Tibial artery (tissue), 4 donors: Measurements from ENCODE around the gene TMEM47.

Source experiments
- DNase-seq, 2 donors: peaks; one replicate each; pipeline ENCODE4 v3.0.0-alpha.2; 2019
- H3K27ac ChIP-seq, 2 donors: fragments of 200-600 bp; sonication (generic) in 1 of 2; 1 replicate in 1 of 2; 2 replicates in 1 of 2; pipeline ENCODE4 v1.5.1; 2018 to 2019; ENCODE audit warnings: mild to moderate bottlenecking in 1 of 2
- H3K27me3 ChIP-seq, 2 donors: fragments of 200-600 bp; sonication (generic) in 1 of 2; one replicate each; pipeline versions ENCODE4 v1.5.1 to v1.6.0; 2016 to 2019
- H3K36me3 ChIP-seq, 3 donors: fragments of 200-600 bp; sonication (generic) in 2 of 3; one replicate each; pipeline ENCODE4 v1.5.1; 2016 to 2019; ENCODE audit warnings: mild to moderate bottlenecking in 2 of 3
- H3K4me1 ChIP-seq, 4 donors: fragments of 200-600 bp; sonication (generic) in 2 of 4; 1 replicate in 3 of 4; 2 replicates in 1 of 4; pipeline ENCODE4 v1.5.1; 2016 to 2019
- H3K4me3 ChIP-seq, 2 donors: fragments of 200-600 bp; sonication (generic) in 1 of 2; 1 replicate in 1 of 2; 2 replicates in 1 of 2; pipeline ENCODE4 v1.5.1; 2018 to 2019; ENCODE audit warnings: mild to moderate bottlenecking in 2 of 2
- H3K9me3 ChIP-seq, 3 donors: fragments of 200-600 bp; sonication (generic) in 1 of 3; one replicate each; pipeline ENCODE4 v1.5.1; 2016 to 2019
- CTCF ChIP-seq, 2 experiments: fragments of 200-600 bp in 1 of 2; fragments of 450-650 bp in 1 of 2; IDR thresholded peaks; one replicate each; pipeline ENCODE4 v1.5.1; 2017 to 2019; ENCODE audit warnings: antibody characterized with exemption in 2 of 2, mild to moderate bottlenecking in 1 of 2, moderate library complexity in 1 of 2
- intact Hi-C: fragments of 100-400 bp; cut with DNase I; formaldehyde crosslinking; loops from one replicate; pipeline ENCODE4 v1.15.0; 2023; ENCODE audit warnings: low total_unique reads

Gene TMEM47

DNA sequence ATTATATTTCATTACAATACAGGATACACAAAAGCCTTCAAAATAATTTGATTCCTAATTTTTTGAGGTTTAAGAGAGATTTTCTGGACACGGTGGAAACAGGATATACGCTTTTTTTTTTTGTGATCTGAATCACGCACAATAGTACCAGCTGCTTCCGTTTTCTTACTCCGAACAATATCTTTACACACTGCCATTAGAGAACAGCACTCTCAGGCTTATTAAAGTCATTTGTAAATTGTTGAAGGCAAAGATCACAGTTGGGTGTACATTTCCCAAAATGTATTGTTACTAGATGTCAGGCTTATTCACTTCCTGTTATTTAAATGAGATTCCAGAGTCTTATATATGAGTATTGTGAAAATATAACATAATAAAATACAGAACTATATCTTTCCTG lies 71.5 kb downstream of the TMEM47 start:
- Histone ChIP-seq H3K27ac (no peak overlapping the region), H3K4me1 (no peaks in the 10 kb centered on the region), H3K27me3 (no peaks in the 10 kb centered on the region), H3K9me3 (peaks cover 0 to 18% (median 8%) of the 10 kb centered on the region in 3 donors), H3K4me3 (no peak overlapping the region), H3K36me3 (no peaks in the 10 kb centered on the region)
- no peak for DNase-seq
- intact Hi-C loops, result no loop called here
- TF ChIP-seq CTCF (IDR thresholded peaks at IDR 0.05), result no peak

GRCh38 chrX:34584781-34585180 lies 72.3 kb downstream of the TMEM47 start:
- no peak for TF ChIP-seq CTCF (IDR thresholded peaks at IDR 0.05)
- no peaks in the 10 kb centered on the region for H3K36me3 ChIP-seq
- no peak overlapping the region for H3K4me3 ChIP-seq
- H3K27me3 ChIP-seq, result no peaks in the 10 kb centered on the region
- no peaks in the 10 kb centered on the region for H3K4me1 ChIP-seq
- H3K9me3 ChIP-seq, result peaks cover 0 to 11% (median 8%) of the 10 kb centered on the region in 3 donors
- intact Hi-C loops, result no loop called here
- no peak for DNase-seq
- no peak overlapping the region for H3K27ac ChIP-seq

- Histone ChIP-seq H3K4me1 (no peaks in the 10 kb centered on the region), H3K4me3 (no peak overlapping the region), H3K27ac (no peak overlapping the region), H3K27me3 (no peaks in the 10 kb centered on the region), H3K9me3 (no peaks in the 10 kb centered on the region), H3K36me3 (no peaks in the 10 kb centered on the region)
- TF ChIP-seq CTCF (IDR thresholded peaks at IDR 0.05), result no peak
- DNase-seq, result no peak
- intact Hi-C loops, result no loop called here
Observed at GRCh38 chrX:34580069-34580468, 77.0 kb downstream of the TMEM47 start.

- Histone ChIP-seq H3K4me3 (no peak overlapping the region), H3K36me3 (no peaks in the 10 kb centered on the region), H3K27me3 (no peaks in the 10 kb centered on the region), H3K27ac (no peak overlapping the region), H3K4me1 (no peaks in the 10 kb centered on the region), H3K9me3 (no peaks in the 10 kb centered on the region)
- no peak for DNase-seq
- peak; percentile 34 to 42 for TF ChIP-seq CTCF (IDR thresholded peaks at IDR 0.05)
- intact Hi-C loops, result no loop called here
Observed at GRCh38 chrX:34578237-34578636, 78.8 kb downstream of the TMEM47 start.
